Right lobe of liver (tissue), 4 donors: Measurements from ENCODE around the gene URB1.

ENCODE experiments used
- POLR2A ChIP-seq: fragments of 450-650 bp; IDR thresholded peaks from one replicate; pipeline ENCODE4 v1.6.1; 2017; ENCODE audit warnings: antibody characterized with exemption, mild to moderate bottlenecking
- TF ChIP-seq, protein P1 (sequence below), 4 donors: fragments of 200-600 bp in 3 of 4; fragments of 450-650 bp in 1 of 4; IDR thresholded peaks; one replicate each; pipeline versions ENCODE4 v1.5.1 to v1.8.0; 2016 to 2022; ENCODE audit warnings: antibody characterized with exemption in 4 of 4, mild to moderate bottlenecking in 2 of 4
- donor health status: DM: no; HTN: no; CAD: no.
- donor health status: DM: no; HTN: no; CAD: no.
- donor health status: DM: no; HTN: yes; CAD: no.

DNA sequence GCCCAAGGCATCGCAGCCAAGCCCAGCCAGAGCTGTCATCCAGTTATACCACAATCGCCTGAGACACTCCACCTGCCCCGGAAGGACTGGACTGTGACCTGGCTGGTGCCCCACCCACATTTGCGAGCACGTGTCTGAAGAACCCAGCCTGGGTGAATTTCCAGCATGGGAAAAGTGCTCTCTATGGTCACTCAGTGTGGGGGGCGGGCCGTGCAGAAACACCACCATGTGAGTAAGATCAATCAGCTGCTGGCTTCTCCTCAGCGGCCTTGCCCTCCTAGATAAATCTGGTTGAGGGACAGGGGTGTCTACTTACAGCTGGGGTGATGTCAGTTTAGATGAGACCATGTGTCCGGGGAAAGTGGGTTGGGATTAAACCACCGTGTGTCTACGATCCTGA, 44.8 kb downstream of the URB1 start:
- TF ChIP-seq, protein P1, sequence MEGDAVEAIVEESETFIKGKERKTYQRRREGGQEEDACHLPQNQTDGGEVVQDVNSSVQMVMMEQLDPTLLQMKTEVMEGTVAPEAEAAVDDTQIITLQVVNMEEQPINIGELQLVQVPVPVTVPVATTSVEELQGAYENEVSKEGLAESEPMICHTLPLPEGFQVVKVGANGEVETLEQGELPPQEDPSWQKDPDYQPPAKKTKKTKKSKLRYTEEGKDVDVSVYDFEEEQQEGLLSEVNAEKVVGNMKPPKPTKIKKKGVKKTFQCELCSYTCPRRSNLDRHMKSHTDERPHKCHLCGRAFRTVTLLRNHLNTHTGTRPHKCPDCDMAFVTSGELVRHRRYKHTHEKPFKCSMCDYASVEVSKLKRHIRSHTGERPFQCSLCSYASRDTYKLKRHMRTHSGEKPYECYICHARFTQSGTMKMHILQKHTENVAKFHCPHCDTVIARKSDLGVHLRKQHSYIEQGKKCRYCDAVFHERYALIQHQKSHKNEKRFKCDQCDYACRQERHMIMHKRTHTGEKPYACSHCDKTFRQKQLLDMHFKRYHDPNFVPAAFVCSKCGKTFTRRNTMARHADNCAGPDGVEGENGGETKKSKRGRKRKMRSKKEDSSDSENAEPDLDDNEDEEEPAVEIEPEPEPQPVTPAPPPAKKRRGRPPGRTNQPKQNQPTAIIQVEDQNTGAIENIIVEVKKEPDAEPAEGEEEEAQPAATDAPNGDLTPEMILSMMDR (IDR thresholded peaks at IDR 0.05) = no peak
- no peak for TF ChIP-seq POLR2A
